Endothelial cell of umbilical vein (primary cell): ENCODE results near the gene BRCA2. TPM values are rescaled to one million over a fixed set of nuclear protein-coding genes. Genes with fewer than 3 reads are reported as not detected.

ENCODE experiments used
- BruUV-seq: library from RNA; stranded (reverse); fragments of 400-500 nt; replicated peaks from 2 replicates; lab custom pipeline; 2021; lab: Mats Ljungman, UMichigan
- CTCF ChIA-PET: fragments of 300-600, 350-600 bp; sonication (Branson Sonifier 250); formaldehyde crosslinking; loops from one replicate; lab custom pipeline; 2021; ENCODE audit warnings: antibody characterized with exemption, inconsistent platforms; lab: Charles Lee
- POLR2A ChIA-PET: fragments of 300-600, 350-600 bp; sonication (Branson Sonifier 250); formaldehyde crosslinking; loops from one replicate; lab custom pipeline; 2021; ENCODE audit warnings: antibody characterized with exemption, inconsistent platforms; lab: Charles Lee
- DNase-seq: peaks from one replicate; pipeline ENCODE4 v3.0.0-alpha.2; 2011; ENCODE audit warnings: low read depth, low spot score
- FAIRE-seq: peaks from 2 replicates; lab custom pipeline; 2011; peaks lifted over from hg19 to GRCh38; lab: Jason Lieb, UNC
- H2AFZ ChIP-seq: 2 replicates; pipeline ENCODE4 v1.6.0; 2012; ENCODE audit warnings: low read depth, low read length, control low read depth, inconsistent platforms
- H3K27ac ChIP-seq: 2 replicates; pipeline ENCODE4 v1.5.1; 2011; ENCODE audit warnings: low read depth, mild to moderate bottlenecking, control low read depth, low read length, moderate library complexity; ENCODE audit not compliant: insufficient read depth
- H3K27me3 ChIP-seq, 2 experiments: 2 replicates each; pipeline versions ENCODE4 v1.6.0 to v1.6.1; 2011; ENCODE audit warnings: low read length in 2 of 2, mixed read lengths in 1 of 2; ENCODE audit not compliant: control insufficient read depth in 2 of 2, insufficient read depth in 2 of 2
- H3K36me3 ChIP-seq, 2 experiments: 2 replicates in 1 of 2; 3 replicates in 1 of 2; pipeline ENCODE4 v1.5.1; 2011; ENCODE audit warnings: low read length in 2 of 2, mild to moderate bottlenecking in 1 of 2, moderate library complexity in 1 of 2; ENCODE audit not compliant: control insufficient read depth in 2 of 2, insufficient read depth in 2 of 2; ENCODE audit errors: extremely low read depth in 1 of 2
- H3K4me1 ChIP-seq: 3 replicates; pipeline ENCODE4 v1.5.1; 2011; ENCODE audit warnings: mild to moderate bottlenecking, low read length; ENCODE audit not compliant: control insufficient read depth, insufficient read depth; ENCODE audit errors: extremely low read depth
- H3K4me2 ChIP-seq: 2 replicates; pipeline ENCODE4 v1.6.1; 2011; ENCODE audit warnings: low read length, control low read depth, mixed read lengths; ENCODE audit not compliant: insufficient read depth
- H3K4me3 ChIP-seq, 3 experiments: fragments of 200-600 bp in 1 of 3; sonication (generic), shearing (Covaris generic) in 1 of 3; replicated peaks in 1 of 3; 2 replicates each; pipeline ENCODE4 v1.5.1; 2011 to 2016; ENCODE audit warnings: control low read depth in 3 of 3, low read length in 3 of 3, mild to moderate bottlenecking in 2 of 3, inconsistent platforms in 1 of 3, low read depth in 1 of 3, moderate library complexity in 1 of 3; ENCODE audit not compliant: insufficient read depth in 1 of 3
- H3K79me2 ChIP-seq: 2 replicates; pipeline ENCODE4 v1.6.0; 2012; ENCODE audit warnings: low read length, inconsistent platforms; ENCODE audit not compliant: control insufficient read depth, insufficient read depth
- H3K9ac ChIP-seq: replicated peaks from 2 replicates; pipeline ENCODE3; 2011; ENCODE audit warnings: low read length, control low read depth; ENCODE audit not compliant: insufficient read depth; ENCODE audit errors: extremely low read depth
- H3K9me1 ChIP-seq: replicated peaks from 3 replicates; pipeline ENCODE4 v1.6.0; 2011; ENCODE audit warnings: mild to moderate bottlenecking, low read length; ENCODE audit not compliant: control insufficient read depth, insufficient read depth; ENCODE audit errors: extremely low read depth
- H3K9me3 ChIP-seq: replicated peaks from 2 replicates; pipeline ENCODE4 v1.5.1; 2012; ENCODE audit warnings: low read length, inconsistent platforms; ENCODE audit not compliant: control insufficient read depth, insufficient read depth
- H4K20me1 ChIP-seq: replicated peaks from 2 replicates; pipeline ENCODE3; 2011; ENCODE audit warnings: mild to moderate bottlenecking, low read length; ENCODE audit not compliant: control insufficient read depth, insufficient read depth; ENCODE audit errors: extremely low read depth
- CTCF ChIP-seq, 2 donors: IDR thresholded peaks; 1 replicate in 1 of 2; 2 replicates in 1 of 2; pipeline ENCODE4 v1.5.1; 2011; ENCODE audit warnings: low read length in 2 of 2, mild to moderate bottlenecking in 2 of 2, moderate library complexity in 2 of 2, control low read depth in 1 of 2, inconsistent platforms in 1 of 2, low read depth in 1 of 2; ENCODE audit not compliant: insufficient read depth in 1 of 2; ENCODE audit errors: extremely low read depth in 1 of 2
- JUN ChIP-seq: IDR thresholded peaks from 2 replicates; pipeline ENCODE4 v1.6.1; 2011; ENCODE audit warnings: borderline replicate concordance, low read depth; ENCODE audit not compliant: insufficient read length, insufficient read depth
- POLR2A ChIP-seq: IDR thresholded peaks from 2 replicates; pipeline ENCODE4 v1.6.1; 2012; ENCODE audit warnings: low read depth, mild to moderate bottlenecking, control low read depth, low read length
- POLR2AphosphoS5 ChIP-seq: IDR thresholded peaks from 2 replicates; pipeline ENCODE4 v1.6.1; 2012; ENCODE audit warnings: low read depth, mild to moderate bottlenecking, control low read depth, low read length, moderate library complexity; ENCODE audit not compliant: insufficient read depth
- dilution Hi-C: fragments of 300-500 bp; cut with MboI; formaldehyde crosslinking; loops from one replicate; pipeline ENCODE4 v1.15.0; 2019; ENCODE audit warnings: low sequenced_read_pairs; ENCODE audit not compliant: extremely low pct_ligation_motif_present
- intact Hi-C: fragments of 100-400 bp; cut with micrococcal nuclease; formaldehyde crosslinking; loops from one replicate; pipeline ENCODE4 v1.10.0; 2022
- polyA plus RNA-seq, 4 experiments: library from polyadenylated mRNA; depleted of rRNA in 3 of 4; stranded (reverse) in 3 of 4; unstranded in 1 of 4; fragments of >200 nt; gene quantifications; 2 replicates each; pipeline versions ENCODE4 v1.2.1 to v1.2.3, GENCODE V29; 2011 to 2012; ENCODE audit warnings: missing spikeins in 1 of 4
- total RNA-seq: library from RNA; stranded (reverse); gene quantifications from 2 replicates; pipeline ENCODE4 v1.2.3, GENCODE V29; 2021

Gene BRCA2
- total and polyA plus RNA-seq, 2 donors (not counting 3 experiments of a cell fraction or from before 2014, with no cell fraction given), result 2.9 to 17.5 TPM

GRCh38 chr13:32282096-32282711, 33.1 kb upstream of the BRCA2 start:
- intact Hi-C loops (no loop called here), dilution Hi-C loops (no loop called here)
- no TSS peak for BruUV-seq
- Histone ChIP-seq H3K4me2 (no peak overlapping the region), H3K27me3 (no peaks in the 10 kb centered on the region), H3K36me3 (peaks cover 19 to 31% of the 10 kb centered on the region in 2 experiments), H3K9me3 (no peaks in the 10 kb centered on the region), H3K27ac (no peak overlapping the region), H2AFZ (no peak overlapping the region), H4K20me1 (no peaks in the 10 kb centered on the region), H3K4me3 (no peak overlapping the region), H3K4me1 (peaks cover 27% of the 10 kb centered on the region), H3K79me2 (no peaks in the 10 kb centered on the region), H3K9ac (no peak overlapping the region), H3K9me1 (no peaks in the 10 kb centered on the region)
- ChIA-PET POLR2A (no interaction called here), CTCF (interaction anchor here (1.3 kb wide), 1 partner anchor 10 kb away, joined by 3 read pairs; no protein-coding TSS in a partner anchor)
- no peak for DNase-seq
- FAIRE-seq, result no peak
- TF ChIP-seq POLR2AphosphoS5, result no peak
- no peak for TF ChIP-seq POLR2A
- no peak for TF ChIP-seq CTCF (IDR thresholded peaks at IDR 0.05; ENCODE audit: extremely low read depth in 1 of 2, insufficient read depth in 1 of 2, low read depth in 1 of 2, low read length in 2 of 2)
- no peak for TF ChIP-seq JUN
